CD4-positive, alpha-beta T cell (primary cell): Measurements from ENCODE around the gene PRRG4. TPM values are rescaled to one million over a fixed set of nuclear protein-coding genes. Genes with fewer than 3 reads are reported as not detected.

Experiments used
- ATAC-seq: fragments of 200-7000 bp; cut with Tn5 transposase; one replicate; pipeline ENCODE4 v1.10.0; 2022; ENCODE audit warnings: mild to moderate bottlenecking; ENCODE audit not compliant: poor library complexity
- CTCF ChIA-PET: fragments of 350-600 bp; sonication (Branson Sonifier 250); formaldehyde crosslinking; loops from one replicate; lab custom pipeline; 2021; ENCODE audit warnings: antibody characterized with exemption, inconsistent platforms; lab: Charles Lee
- POLR2A ChIA-PET: fragments of 350-600 bp; sonication (Branson Sonifier 250); formaldehyde crosslinking; loops from one replicate; lab custom pipeline; 2021; ENCODE audit warnings: antibody characterized with exemption, inconsistent platforms; lab: Charles Lee
- DNase-seq, 14 experiments: peaks; one replicate each; pipeline ENCODE4 v3.0.0-alpha.2; 2013 to 2020; ENCODE audit warnings: mixed read lengths in 2 of 14
- H3K27ac ChIP-seq, 2 donors: one replicate each; pipeline versions ENCODE4 v1.5.1 to v1.7.0; 2013; ENCODE audit warnings: low read length in 2 of 2, low read depth in 1 of 2, mild to moderate bottlenecking in 1 of 2
- H3K27me3 ChIP-seq, 2 experiments: 1 replicate in 1 of 2; 2 replicates in 1 of 2; pipeline versions ENCODE4 v1.6.1 to v1.7.0; 2013; ENCODE audit warnings: low read length in 2 of 2, control low read depth in 1 of 2, mild to moderate bottlenecking in 1 of 2, moderate library complexity in 1 of 2; ENCODE audit not compliant: insufficient read depth in 2 of 2, control insufficient read depth in 1 of 2
- H3K36me3 ChIP-seq: one replicate; pipeline ENCODE4 v1.6.1; 2013; ENCODE audit warnings: low read length, control low read depth; ENCODE audit not compliant: insufficient read depth
- H3K4me1 ChIP-seq: one replicate; pipeline ENCODE4 v1.6.1; 2013; ENCODE audit warnings: low read length, control low read depth; ENCODE audit not compliant: insufficient read depth
- H3K4me3 ChIP-seq: one replicate; pipeline ENCODE4 v1.5.1; 2013; ENCODE audit warnings: mild to moderate bottlenecking, low read length, moderate library complexity
- H3K9me3 ChIP-seq, 2 experiments: 1 replicate in 1 of 2; 2 replicates in 1 of 2; pipeline versions ENCODE4 v1.6.1 to v1.7.0; 2013; ENCODE audit warnings: low read length in 2 of 2, mild to moderate bottlenecking in 2 of 2, control low read depth in 1 of 2, moderate library complexity in 1 of 2; ENCODE audit not compliant: control insufficient read depth in 1 of 2, insufficient read depth in 1 of 2
- H3K27ac Mint-ChIP-seq: one replicate; pipeline ENCODE4 v1.8.0; 2020; ENCODE audit warnings: mixed read lengths
- H3K27me3 Mint-ChIP-seq: one replicate; pipeline ENCODE4 v1.8.0; 2021; ENCODE audit warnings: mixed read lengths
- H3K36me3 Mint-ChIP-seq: one replicate; pipeline ENCODE4 v1.8.0; 2021; ENCODE audit warnings: low read depth, mixed read lengths
- H3K4me1 Mint-ChIP-seq: one replicate; pipeline ENCODE4 v1.8.0; 2021; ENCODE audit warnings: low read depth, mixed read lengths
- H3K4me3 Mint-ChIP-seq: one replicate; pipeline ENCODE4 v1.8.0; 2020; ENCODE audit warnings: mild to moderate bottlenecking, mixed read lengths
- H3K9me3 Mint-ChIP-seq: one replicate; pipeline ENCODE4 v1.8.0; 2020; ENCODE audit warnings: mixed read lengths
- CTCF ChIP-seq: fragments of 200-600 bp; IDR thresholded peaks from one replicate; pipeline ENCODE4 v1.8.0; 2022; ENCODE audit warnings: antibody characterized with exemption, mild to moderate bottlenecking
- intact Hi-C, 2 experiments: fragments of 100-400 bp; cut with DNase I in 1 of 2; cut with micrococcal nuclease in 1 of 2; formaldehyde crosslinking; loops; one replicate each; pipeline versions ENCODE4 v1.15.1 to v1.9.0; 2023 to 2025; cut with DNase I, micrococcal nuclease
- total RNA-seq, 174 experiments: library from RNA in 2 of 174; stranded (reverse) in 2 of 174; gene quantifications; one replicate each; pipeline ENCODE4 v1.2.3 and lab custom pipeline; 2021 to 2026

Gene PRRG4
- total RNA-seq, 2 experiments from 2014 or later, result 0.05 TPM; not detected in 1

GRCh38 chr11:32892355-32893092 lies 62.8 kb downstream of the PRRG4 start, which contains the start of gene QSER1:
TSS of gene QSER1 (plus strand) at chr11:32892811. CDS start at chr11:32893126, 315 bp downstream.
- intact Hi-C loops, result loop anchor here (5.0 to 10.0 kb wide), 8 partner anchors 122 to 1552 kb away; partner anchors contain the start of genes C11orf91 (in 1 of the 2), CSTF3 (in 1 of the 2), DEPDC7 (in 1 of the 2) and EIF3M (in 1 of the 2)
- peaks cover 31% of the 10 kb centered on the region for H3K4me1 Mint-ChIP-seq
- Histone ChIP-seq H3K36me3 (no peaks in the 10 kb centered on the region), H3K27me3 (no peaks in the 10 kb centered on the region), H3K9me3 (peaks cover 0 to 11% of the 10 kb centered on the region in 2 experiments), H3K27ac (peak within 1 kb of the TSS; percentile 54 to 70), H3K4me3 (peak within 1 kb of the TSS; percentile 83), H3K4me1 (peaks cover 14% of the 10 kb centered on the region)
- no peak for TF ChIP-seq CTCF
- POLR2A ChIA-PET, result interaction anchor here (0.6 to 2.0 kb wide), 8 partner anchors 22 to 1161 kb away, joined by 3 to 13 read pairs (median 5); partner anchors contain the start of genes CSTF3, DEPDC7, EIF3M and TCP11L1
- CTCF ChIA-PET, result interaction anchor here (0.9 to 1.6 kb wide), 4 partner anchors 10 to 148 kb away, joined by 3 to 5 read pairs (median 4); no protein-coding TSS in a partner anchor
- ATAC-seq (peak; percentile 71), DNase-seq (peak; percentile 48 to 86 (median 66))
- H3K4me3 Mint-ChIP-seq, result peak within 1 kb of the TSS; percentile 91
- peak within 1 kb of the TSS; percentile 81 for H3K27ac Mint-ChIP-seq
- H3K36me3 Mint-ChIP-seq, result peaks cover 16% of the 10 kb centered on the region
- H3K9me3 Mint-ChIP-seq, result no peaks in the 10 kb centered on the region
- H3K27me3 Mint-ChIP-seq, result no peaks in the 10 kb centered on the region

GRCh38 chr11:32893093-32893342 lies 63.3 kb downstream of the PRRG4 start:
- Histone ChIP-seq H3K4me3 (peak overlapping the region; percentile 83), H3K27ac (no peak overlapping the region), H3K27me3 (no peaks in the 10 kb centered on the region), H3K4me1 (peaks cover 14% of the 10 kb centered on the region), H3K36me3 (no peaks in the 10 kb centered on the region), H3K9me3 (peaks cover 0 to 6% of the 10 kb centered on the region in 2 experiments)
- intact Hi-C loops, result loop anchor here (5.0 to 10.0 kb wide), 8 partner anchors 122 to 1552 kb away; partner anchors contain the start of genes C11orf91 (in 1 of the 2), CSTF3 (in 1 of the 2), DEPDC7 (in 1 of the 2) and EIF3M (in 1 of the 2)
- ChIA-PET CTCF (interaction anchor here (0.7 to 1.6 kb wide), 5 partner anchors 11 to 449 kb away, joined by 3 to 5 read pairs (median 3); no protein-coding TSS in a partner anchor), POLR2A (interaction anchor here (0.7 to 2.0 kb wide), 6 partner anchors 21 to 366 kb away, joined by 3 to 13 read pairs (median 6); partner anchors contain the start of genes CSTF3, DEPDC7, EIF3M and TCP11L1)
- no peaks in the 10 kb centered on the region for H3K27me3 Mint-ChIP-seq
- no peaks in the 10 kb centered on the region for H3K9me3 Mint-ChIP-seq
- peaks cover 16% of the 10 kb centered on the region for H3K36me3 Mint-ChIP-seq
- peak overlapping the region; percentile 80 for H3K27ac Mint-ChIP-seq
- DNase-seq (peak in 4 of 14 experiments; percentile 25 to 63 (median 43)), ATAC-seq (no peak)
- TF ChIP-seq CTCF, result no peak
- H3K4me1 Mint-ChIP-seq, result peaks cover 35% of the 10 kb centered on the region
- peak overlapping the region; percentile 91 for H3K4me3 Mint-ChIP-seq

GRCh38 chr11:32893343-32894148 lies 63.8 kb downstream of the PRRG4 start:
- Mint-ChIP-seq H3K27ac (peak overlapping the region; percentile 80), H3K27me3 (no peaks in the 10 kb centered on the region)

More at GRCh38 chr11:32893343-32894148, 63.8 kb downstream of the PRRG4 start:
- CTCF ChIA-PET, result interaction anchor here (0.7 to 1.6 kb wide), 6 partner anchors 11 to 448 kb away, joined by 3 to 5 read pairs (median 3); no protein-coding TSS in a partner anchor
- peaks cover 14% of the 10 kb centered on the region for H3K4me1 ChIP-seq
- Mint-ChIP-seq H3K4me3 (peak overlapping the region; percentile 91), H3K36me3 (peaks cover 16% of the 10 kb centered on the region), H3K4me1 (peaks cover 37% of the 10 kb centered on the region), H3K9me3 (no peaks in the 10 kb centered on the region)
- H3K9me3 ChIP-seq, result peaks cover 0 to under 1% of the 10 kb centered on the region in 2 experiments
- peak; percentile 48 for TF ChIP-seq CTCF
- H3K27me3 ChIP-seq, result no peaks in the 10 kb centered on the region
- POLR2A ChIA-PET, result interaction anchor here (0.7 to 2.0 kb wide), 8 partner anchors 21 to 365 kb away, joined by 3 to 13 read pairs (median 5); partner anchors contain the start of genes CSTF3, DEPDC7, EIF3M and TCP11L1
- peak overlapping the region in 1 of 2 donors; percentile 18 for H3K27ac ChIP-seq
- intact Hi-C loops, result loop anchor here (5.0 to 10.0 kb wide), 8 partner anchors 121 to 1551 kb away; partner anchors contain the start of genes C11orf91 (in 1 of the 2), CSTF3 (in 1 of the 2), DEPDC7 (in 1 of the 2) and EIF3M (in 1 of the 2)
- peak overlapping the region; percentile 83 for H3K4me3 ChIP-seq
- no peaks in the 10 kb centered on the region for H3K36me3 ChIP-seq
- DNase-seq (peak in 11 of 14 experiments; percentile 22 to 76 (median 39)), ATAC-seq (peak; percentile 35)
